Naive thymus-derived CD8-positive, alpha-beta T cell (primary cell): ENCODE data around the gene ADK. TPM values are rescaled to one million over a fixed set of nuclear protein-coding genes. Genes with fewer than 3 reads are reported as not detected.

Experiments
- ATAC-seq, 2 donors: fragments of 150-1000 bp; cut with Tn5 transposase in 1 of 2; sonication (Bioruptor Pico), chemical (Tn5 transposase) in 1 of 2; 1 replicate in 1 of 2; 2 replicates in 1 of 2; pipeline ENCODE4 v1.10.0; 2021; ENCODE audit warnings: mild to moderate bottlenecking in 2 of 2, moderate library complexity in 2 of 2
- POLR2A ChIA-PET: fragments of 350-600 bp; sonication (Branson Sonifier 250); formaldehyde crosslinking; loops from one replicate; lab custom pipeline; 2021; ENCODE audit warnings: antibody characterized with exemption; lab: Charles Lee
- DNase-seq, 10 donors: peaks; one replicate each; pipeline versions ENCODE4 v3.0.0 to v3.0.0-alpha.2; 2020 to 2022
- H3K27ac Mint-ChIP-seq, 10 donors: one replicate each; pipeline ENCODE4 v1.8.0; 2020 to 2022; ENCODE audit warnings: mild to moderate bottlenecking in 10 of 10, mixed read lengths in 10 of 10, moderate library complexity in 4 of 10, inconsistent platforms in 1 of 10
- H3K27me3 Mint-ChIP-seq, 5 donors: one replicate each; pipeline ENCODE4 v1.8.0; 2021 to 2022; ENCODE audit warnings: mixed read lengths in 5 of 5
- H3K36me3 Mint-ChIP-seq, 3 donors: one replicate each; pipeline ENCODE4 v1.8.0; 2020 to 2022; ENCODE audit warnings: mixed read lengths in 3 of 3, mild to moderate bottlenecking in 2 of 3, inconsistent platforms in 1 of 3
- H3K4me1 Mint-ChIP-seq, 4 donors: one replicate each; pipeline ENCODE4 v1.8.0; 2021 to 2022; ENCODE audit warnings: mixed read lengths in 4 of 4
- H3K4me3 Mint-ChIP-seq, 10 donors: one replicate each; pipeline ENCODE4 v1.8.0; 2020 to 2022; ENCODE audit warnings: mild to moderate bottlenecking in 10 of 10, mixed read lengths in 10 of 10, moderate library complexity in 6 of 10, inconsistent platforms in 1 of 10
- H3K9me3 Mint-ChIP-seq, 9 donors: one replicate each; pipeline ENCODE4 v1.8.0; 2020 to 2022; ENCODE audit warnings: mixed read lengths in 9 of 9, mild to moderate bottlenecking in 3 of 9, inconsistent platforms in 1 of 9, moderate library complexity in 1 of 9
- polyA plus RNA-seq, 3 donors: library from polyadenylated mRNA; unstranded; fragments of 300-500 nt; fragmentation: Illumina TruSeq; gene quantifications; one replicate each; pipeline ENCODE4 v1.2.3, GENCODE V29; 2021
- total RNA-seq, 8 experiments: library from RNA in 2 of 8; stranded (reverse) in 2 of 8; gene quantifications; one replicate each; pipeline ENCODE4 v1.2.3 and lab custom pipeline; 2021 to 2026

The ADK gene
- total RNA-seq (10 to 100 TPM; 29.6 to 32.9 TPM), polyA plus RNA-seq (10 to 100 TPM; 48.7 to 52.4 (median 49.0) TPM), total RNA-seq (lab: John Stamatoyannopoulos, UW) (27.1 to 75.1 (median 38.1) reads per million in 6 experiments)

- ATAC-seq, result peak; percentile 90 to 91
- Mint-ChIP-seq H3K4me1 (peaks cover 19 to 54% (median 48%) of the 10 kb centered on the region in 4 donors), H3K36me3 (peaks cover 0 to 19% (median 2%) of the 10 kb centered on the region in 3 donors), H3K4me3 (no peak within 1 kb of the TSS), H3K9me3 (no peaks in the 10 kb centered on the region), H3K27me3 (no peaks in the 10 kb centered on the region), H3K27ac (peak within 1 kb of the TSS in 7 of 10 donors; percentile 29 to 87 (median 78))
- peak; percentile 98 to 100 (median 100) for DNase-seq
- POLR2A ChIA-PET, result interaction anchor here (0.6 to 2.6 kb wide), 23 partner anchors 11 to 1081 kb away, joined by 3 to 29 read pairs (median 4); partner anchors contain the start of genes SAMD8 and VDAC2
Observed at GRCh38 chr10:74150990-74151878, at the start of gene ADK. ADK (plus strand) TSS chr10:74151221; CDS start chr10:74151279, 58 bp downstream.

GRCh38 chr10:74103560-74104258, 47.3 kb upstream of the ADK start:
- Mint-ChIP-seq H3K27me3 (no peaks in the 10 kb centered on the region), H3K27ac (peak overlapping the region in 2 of 10 donors; percentile 11 to 18), H3K4me3 (no peak overlapping the region), H3K9me3 (no peaks in the 10 kb centered on the region), H3K36me3 (peaks cover 0 to 82% (median 19%) of the 10 kb centered on the region in 3 donors), H3K4me1 (peaks cover 0 to 3% (median 0%) of the 10 kb centered on the region in 4 donors)
- POLR2A ChIA-PET, result no interaction called here
- ATAC-seq, result no peak
- no peak for DNase-seq

DNA sequence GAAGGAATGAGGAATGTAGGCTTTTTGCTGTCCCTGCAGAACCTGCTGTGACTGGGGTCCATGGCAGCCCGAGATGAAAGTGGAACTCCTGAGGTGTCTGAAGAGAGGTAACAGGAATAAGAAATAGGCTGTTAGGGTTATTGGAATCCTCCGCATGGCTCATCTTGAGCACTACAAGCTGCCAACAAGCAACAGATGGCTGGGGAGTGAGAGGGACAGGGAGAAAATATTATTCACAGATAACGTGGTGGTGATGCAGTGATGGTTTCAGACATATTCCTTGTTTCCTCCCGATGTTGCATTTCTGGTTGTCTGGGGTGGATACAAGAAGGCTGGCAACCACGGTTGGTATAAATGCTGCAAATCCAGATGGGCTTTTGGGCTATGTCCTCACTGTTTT, 46.5 kb upstream of the ADK start:
- H3K27me3 Mint-ChIP-seq, result no peaks in the 10 kb centered on the region
- H3K4me1 Mint-ChIP-seq, result peaks cover 0 to 2% (median 0%) of the 10 kb centered on the region in 4 donors
- ATAC-seq (no peak), DNase-seq (no peak)
- POLR2A ChIA-PET, result no interaction called here
- no peaks in the 10 kb centered on the region for H3K9me3 Mint-ChIP-seq
- H3K4me3 Mint-ChIP-seq, result no peak overlapping the region
- no peak overlapping the region for H3K27ac Mint-ChIP-seq
- peaks cover 3 to 83% (median 25%) of the 10 kb centered on the region in 3 donors for H3K36me3 Mint-ChIP-seq

- Mint-ChIP-seq H3K9me3 (no peaks in the 10 kb centered on the region), H3K4me1 (no peaks in the 10 kb centered on the region), H3K36me3 (peaks cover 6 to 85% (median 22%) of the 10 kb centered on the region in 3 donors), H3K4me3 (no peak overlapping the region), H3K27ac (no peak overlapping the region), H3K27me3 (no peaks in the 10 kb centered on the region)
- POLR2A ChIA-PET, result no interaction called here
- ATAC-seq (no peak), DNase-seq (no peak)
Observed at GRCh38 chr10:74104996-74105395, 46.0 kb upstream of the ADK start.

DNA sequence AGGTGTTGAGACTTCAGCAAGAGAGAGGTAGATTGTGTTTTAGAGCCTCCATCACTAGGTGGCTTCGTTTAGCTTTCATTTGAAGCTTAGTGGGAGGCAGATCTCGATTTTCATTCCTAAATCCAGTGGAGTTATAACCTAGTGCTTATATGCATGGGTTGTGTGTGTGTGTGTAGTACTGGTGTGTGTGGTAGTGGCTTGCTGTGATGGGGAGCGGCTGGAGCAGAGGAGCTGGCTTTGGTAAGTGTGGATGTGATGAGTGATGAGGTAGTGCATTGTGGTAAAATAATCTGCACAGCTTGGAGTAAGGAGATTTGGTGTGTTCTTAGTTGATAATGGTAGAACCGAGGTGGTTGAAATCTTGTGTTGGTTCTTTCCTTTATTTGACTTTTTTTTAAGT, 43.6 kb upstream of the ADK start:
- no peaks in the 10 kb centered on the region for H3K4me1 Mint-ChIP-seq
- no peak for ATAC-seq
- no peaks in the 10 kb centered on the region for H3K9me3 Mint-ChIP-seq
- POLR2A ChIA-PET, result interaction anchor here (0.5 to 0.6 kb wide), 3 partner anchors 65 to 786 kb away, joined by 3 to 5 read pairs (median 3); no protein-coding TSS in a partner anchor
- no peak for DNase-seq
- H3K27me3 Mint-ChIP-seq, result no peaks in the 10 kb centered on the region
- H3K4me3 Mint-ChIP-seq, result no peak overlapping the region
- peaks cover 6 to 91% (median 22%) of the 10 kb centered on the region in 3 donors for H3K36me3 Mint-ChIP-seq
- peak overlapping the region in 4 of 10 donors; percentile 5 to 38 (median 24) for H3K27ac Mint-ChIP-seq

DNA sequence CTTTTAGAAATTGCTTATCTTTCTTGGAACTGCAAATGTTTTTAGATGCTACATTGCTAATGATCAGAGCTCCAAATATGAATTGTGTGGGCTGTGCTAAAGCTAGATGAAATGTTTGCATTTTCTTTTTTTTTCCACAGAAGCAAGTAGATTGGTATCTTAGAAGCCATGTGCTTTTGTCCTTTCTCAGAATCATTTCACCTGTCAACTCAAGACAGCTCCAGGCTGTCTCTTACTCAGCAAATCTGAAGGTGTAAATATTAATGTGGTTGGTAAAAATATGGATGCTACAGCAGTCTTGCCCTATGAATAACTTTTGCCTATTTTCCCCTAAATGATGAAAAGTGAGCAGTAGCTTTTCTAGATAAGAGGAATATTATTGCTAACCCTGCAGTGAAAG, 41.6 kb upstream of the ADK start:
- POLR2A ChIA-PET, result interaction anchor here (0.6 kb wide), 1 partner anchor 147 kb away, joined by 3 read pairs; no protein-coding TSS in a partner anchor
- Mint-ChIP-seq H3K27me3 (no peaks in the 10 kb centered on the region), H3K4me3 (no peak overlapping the region), H3K27ac (peak overlapping the region in 1 of 10 donors; percentile 34), H3K9me3 (no peaks in the 10 kb centered on the region), H3K36me3 (peaks cover 6 to 92% (median 19%) of the 10 kb centered on the region in 3 donors), H3K4me1 (peaks cover 0 to 2% (median under 1%) of the 10 kb centered on the region in 4 donors)
- no peak for ATAC-seq
- no peak for DNase-seq

DNA sequence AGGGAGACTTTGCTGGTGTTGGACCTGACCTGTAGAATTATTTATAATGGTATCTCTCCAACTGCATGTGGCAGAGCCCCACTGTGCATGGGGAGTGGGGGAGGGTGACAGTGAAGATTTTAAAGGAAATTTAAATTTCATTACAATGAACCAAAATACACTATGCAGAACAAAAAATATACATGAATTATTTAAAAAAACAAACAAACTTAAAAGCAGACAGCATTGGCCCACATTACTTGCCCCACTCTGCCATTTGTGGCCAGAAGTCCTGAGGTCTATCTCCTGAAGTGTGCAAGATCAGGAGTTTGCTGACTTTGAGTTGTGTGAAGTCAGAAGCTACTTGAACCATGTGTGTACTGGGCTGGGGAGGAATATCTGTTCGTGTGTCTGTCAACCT, 40.9 kb upstream of the ADK start:
- Mint-ChIP-seq H3K4me3 (no peak overlapping the region), H3K4me1 (peaks cover 0 to 4% (median under 1%) of the 10 kb centered on the region in 4 donors), H3K9me3 (no peaks in the 10 kb centered on the region), H3K27ac (peak overlapping the region in 5 of 10 donors; percentile 17 to 55 (median 39)), H3K36me3 (peaks cover 6 to 92% (median 17%) of the 10 kb centered on the region in 3 donors), H3K27me3 (no peaks in the 10 kb centered on the region)
- ATAC-seq (no peak), DNase-seq (no peak)
- POLR2A ChIA-PET, result interaction anchor here (0.6 kb wide), 1 partner anchor 148 kb away, joined by 3 read pairs; no protein-coding TSS in a partner anchor

DNA sequence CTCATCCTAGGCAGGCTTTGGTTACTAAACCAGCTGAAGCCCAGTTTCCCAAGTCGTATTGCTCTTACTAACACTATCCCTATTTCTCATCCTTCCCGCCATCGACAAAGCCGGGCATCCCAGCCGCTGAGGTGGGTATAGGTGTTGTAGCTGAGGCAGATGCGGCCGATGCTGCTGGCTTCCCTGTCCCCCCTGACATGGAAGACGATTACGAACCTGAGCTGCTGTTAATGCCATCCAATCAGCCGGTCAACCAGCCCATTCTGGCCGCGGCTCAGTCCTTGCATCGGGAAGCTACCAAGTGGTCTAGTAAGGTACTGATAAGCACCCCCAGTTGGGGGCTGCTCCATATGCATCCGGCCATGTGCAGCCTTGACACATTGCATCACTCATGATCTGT, 39.2 kb upstream of the ADK start:
- DNase-seq (no peak), ATAC-seq (no peak)
- peaks cover 6 to 91% (median 16%) of the 10 kb centered on the region in 3 donors for H3K36me3 Mint-ChIP-seq
- H3K27ac Mint-ChIP-seq, result peak overlapping the region in 2 of 10 donors; percentile 66 to 72
- POLR2A ChIA-PET, result interaction anchor here (0.5 kb wide), 1 partner anchor 10 kb away, joined by 3 read pairs; no protein-coding TSS in a partner anchor
- H3K27me3 Mint-ChIP-seq, result no peaks in the 10 kb centered on the region
- H3K4me1 Mint-ChIP-seq, result peaks cover 0 to 13% (median 7%) of the 10 kb centered on the region in 4 donors
- H3K4me3 Mint-ChIP-seq, result no peak overlapping the region
- H3K9me3 Mint-ChIP-seq, result no peaks in the 10 kb centered on the region

DNA sequence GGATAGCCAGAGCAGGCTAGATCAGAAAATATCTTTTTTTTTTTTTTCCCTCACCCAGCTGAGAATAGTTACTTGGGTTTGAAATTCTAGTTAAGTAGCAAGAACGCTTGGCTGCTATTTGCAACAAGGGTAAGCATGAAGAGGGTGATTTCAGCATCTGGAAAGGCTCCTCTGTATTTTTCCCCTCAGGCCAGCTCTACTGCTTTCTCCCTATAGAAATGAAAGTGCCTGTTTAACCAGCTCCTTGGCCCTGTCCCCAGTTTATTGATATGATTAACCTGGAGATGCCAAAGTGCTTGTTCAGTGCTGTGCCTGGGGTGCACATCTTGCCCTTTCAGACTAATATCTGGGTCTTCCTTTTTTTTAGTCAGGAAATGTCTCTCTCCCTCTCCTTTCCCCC, 37.5 kb upstream of the ADK start:
- POLR2A ChIA-PET, result no interaction called here
- Mint-ChIP-seq H3K27me3 (no peaks in the 10 kb centered on the region), H3K27ac (peak overlapping the region in 3 of 10 donors; percentile 71 to 87 (median 76)), H3K4me3 (no peak overlapping the region), H3K36me3 (peaks cover 6 to 89% (median 16%) of the 10 kb centered on the region in 3 donors), H3K9me3 (no peaks in the 10 kb centered on the region), H3K4me1 (peaks cover 0 to 13% (median 7%) of the 10 kb centered on the region in 4 donors)
- ATAC-seq, result no peak
- no peak for DNase-seq

DNA sequence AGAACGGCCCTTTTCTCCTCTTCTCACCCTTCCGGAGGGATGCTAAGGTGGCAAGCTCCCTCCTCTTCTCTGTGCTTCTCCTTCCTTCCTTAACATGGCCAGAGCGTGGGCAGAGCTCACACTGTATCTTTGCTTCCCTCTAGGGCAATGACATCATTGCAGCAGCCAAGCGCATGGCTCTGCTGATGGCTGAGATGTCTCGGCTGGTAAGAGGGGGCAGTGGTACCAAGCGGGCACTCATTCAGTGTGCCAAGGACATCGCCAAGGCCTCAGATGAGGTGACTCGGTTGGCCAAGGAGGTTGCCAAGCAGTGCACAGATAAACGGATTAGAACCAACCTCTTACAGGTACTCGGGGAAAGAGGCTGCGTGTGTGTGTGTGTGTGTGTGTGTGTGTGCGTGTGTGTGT, 37.0 kb upstream of the ADK start:
- Mint-ChIP-seq H3K27me3 (no peaks in the 10 kb centered on the region), H3K27ac (peak overlapping the region in 5 of 10 donors; percentile 26 to 87 (median 71)), H3K9me3 (no peaks in the 10 kb centered on the region), H3K4me3 (no peak overlapping the region), H3K4me1 (peaks cover 0 to 13% (median 7%) of the 10 kb centered on the region in 4 donors), H3K36me3 (peaks cover 6 to 88% (median 13%) of the 10 kb centered on the region in 3 donors)
- no peak for DNase-seq
- no peak for ATAC-seq
- POLR2A ChIA-PET, result no interaction called here

- peaks cover 0 to 13% (median 7%) of the 10 kb centered on the region in 4 donors for H3K4me1 Mint-ChIP-seq
- H3K4me3 Mint-ChIP-seq, result no peak overlapping the region
- no peaks in the 10 kb centered on the region for H3K9me3 Mint-ChIP-seq
- DNase-seq, result no peak
- POLR2A ChIA-PET, result no interaction called here
- peak overlapping the region in 4 of 10 donors; percentile 15 to 44 (median 32) for H3K27ac Mint-ChIP-seq
- H3K27me3 Mint-ChIP-seq, result no peaks in the 10 kb centered on the region
- ATAC-seq, result no peak
- H3K36me3 Mint-ChIP-seq, result peaks cover 0 to 89% (median 16%) of the 10 kb centered on the region in 3 donors
Observed at GRCh38 chr10:74117738-74118137, 33.3 kb upstream of the ADK start.

DNA sequence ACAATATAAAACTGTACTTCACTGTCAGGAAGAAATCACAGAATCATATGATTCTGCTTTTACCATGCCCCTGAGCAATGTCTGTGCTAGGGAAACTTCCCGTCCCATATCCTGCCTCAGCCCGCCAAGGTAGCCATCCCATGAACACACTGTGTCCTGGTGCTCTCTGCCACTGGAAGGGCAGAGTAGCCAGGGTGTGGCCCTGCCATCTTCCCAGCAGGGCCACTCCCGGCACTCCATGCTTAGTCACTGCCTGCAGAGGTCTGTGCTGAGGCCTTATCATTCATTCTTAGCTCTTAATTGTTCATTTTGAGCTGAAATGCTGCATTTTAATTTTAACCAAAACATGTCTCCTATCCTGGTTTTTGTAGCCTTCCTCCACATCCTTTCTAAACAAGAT, 32.2 kb upstream of the ADK start:
- Mint-ChIP-seq H3K36me3 (peaks cover 0 to 90% (median 16%) of the 10 kb centered on the region in 3 donors), H3K4me3 (no peak overlapping the region), H3K4me1 (peaks cover 0 to 13% (median 7%) of the 10 kb centered on the region in 4 donors), H3K27me3 (no peaks in the 10 kb centered on the region), H3K27ac (peak overlapping the region in 7 of 10 donors; percentile 7 to 86 (median 68)), H3K9me3 (no peaks in the 10 kb centered on the region)
- no peak for DNase-seq
- POLR2A ChIA-PET, result no interaction called here
- ATAC-seq, result no peak
